ENCODE measurements around the gene GABRD.

The GABRD gene

DNA sequence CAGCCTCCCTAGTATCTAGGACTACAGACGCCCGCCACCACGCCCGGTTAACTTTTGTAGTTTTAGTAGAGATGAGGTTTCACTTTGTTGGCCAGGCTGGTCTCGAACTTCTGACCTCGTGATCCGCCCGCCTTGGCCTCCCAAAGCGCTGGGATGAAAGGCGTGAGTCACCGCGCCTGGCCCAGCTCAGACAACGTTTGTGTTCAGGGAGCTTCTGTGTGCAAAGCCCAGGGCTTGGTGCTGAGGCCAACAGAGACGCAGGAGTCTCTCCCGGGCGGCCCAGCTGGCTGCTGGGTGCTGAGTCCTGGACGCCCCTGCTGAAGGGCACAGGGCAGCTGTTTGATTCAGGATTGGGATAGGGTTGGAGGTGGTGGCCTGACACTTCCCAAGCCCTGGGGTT, 34.1 kb downstream of the GABRD start:
- TF ChIP-seq POLR2AphosphoS5 (IDR thresholded peaks at IDR 0.05; ENCODE audit: low read depth, low read length) (no peak), SIN3A (IDR thresholded peaks at IDR 0.05; ENCODE audit: borderline replicate concordance, insufficient read depth, low read length) (no peak), FOXP2 (optimal IDR thresholded peaks at IDR 0.05; ENCODE audit: borderline replicate concordance, extremely low read depth, extremely low read length, insufficient read depth) (no peak), TAF1 (IDR thresholded peaks at IDR 0.05; ENCODE audit: borderline replicate concordance, insufficient read depth, low read length) (no peak)
- TF ChIP-seq, protein P1, sequence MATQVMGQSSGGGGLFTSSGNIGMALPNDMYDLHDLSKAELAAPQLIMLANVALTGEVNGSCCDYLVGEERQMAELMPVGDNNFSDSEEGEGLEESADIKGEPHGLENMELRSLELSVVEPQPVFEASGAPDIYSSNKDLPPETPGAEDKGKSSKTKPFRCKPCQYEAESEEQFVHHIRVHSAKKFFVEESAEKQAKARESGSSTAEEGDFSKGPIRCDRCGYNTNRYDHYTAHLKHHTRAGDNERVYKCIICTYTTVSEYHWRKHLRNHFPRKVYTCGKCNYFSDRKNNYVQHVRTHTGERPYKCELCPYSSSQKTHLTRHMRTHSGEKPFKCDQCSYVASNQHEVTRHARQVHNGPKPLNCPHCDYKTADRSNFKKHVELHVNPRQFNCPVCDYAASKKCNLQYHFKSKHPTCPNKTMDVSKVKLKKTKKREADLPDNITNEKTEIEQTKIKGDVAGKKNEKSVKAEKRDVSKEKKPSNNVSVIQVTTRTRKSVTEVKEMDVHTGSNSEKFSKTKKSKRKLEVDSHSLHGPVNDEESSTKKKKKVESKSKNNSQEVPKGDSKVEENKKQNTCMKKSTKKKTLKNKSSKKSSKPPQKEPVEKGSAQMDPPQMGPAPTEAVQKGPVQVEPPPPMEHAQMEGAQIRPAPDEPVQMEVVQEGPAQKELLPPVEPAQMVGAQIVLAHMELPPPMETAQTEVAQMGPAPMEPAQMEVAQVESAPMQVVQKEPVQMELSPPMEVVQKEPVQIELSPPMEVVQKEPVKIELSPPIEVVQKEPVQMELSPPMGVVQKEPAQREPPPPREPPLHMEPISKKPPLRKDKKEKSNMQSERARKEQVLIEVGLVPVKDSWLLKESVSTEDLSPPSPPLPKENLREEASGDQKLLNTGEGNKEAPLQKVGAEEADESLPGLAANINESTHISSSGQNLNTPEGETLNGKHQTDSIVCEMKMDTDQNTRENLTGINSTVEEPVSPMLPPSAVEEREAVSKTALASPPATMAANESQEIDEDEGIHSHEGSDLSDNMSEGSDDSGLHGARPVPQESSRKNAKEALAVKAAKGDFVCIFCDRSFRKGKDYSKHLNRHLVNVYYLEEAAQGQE (IDR thresholded peaks at IDR 0.05; ENCODE audit: insufficient read depth in 1 of 2, low read depth in 2 of 2, low read length in 2 of 2), result no peak

DNA sequence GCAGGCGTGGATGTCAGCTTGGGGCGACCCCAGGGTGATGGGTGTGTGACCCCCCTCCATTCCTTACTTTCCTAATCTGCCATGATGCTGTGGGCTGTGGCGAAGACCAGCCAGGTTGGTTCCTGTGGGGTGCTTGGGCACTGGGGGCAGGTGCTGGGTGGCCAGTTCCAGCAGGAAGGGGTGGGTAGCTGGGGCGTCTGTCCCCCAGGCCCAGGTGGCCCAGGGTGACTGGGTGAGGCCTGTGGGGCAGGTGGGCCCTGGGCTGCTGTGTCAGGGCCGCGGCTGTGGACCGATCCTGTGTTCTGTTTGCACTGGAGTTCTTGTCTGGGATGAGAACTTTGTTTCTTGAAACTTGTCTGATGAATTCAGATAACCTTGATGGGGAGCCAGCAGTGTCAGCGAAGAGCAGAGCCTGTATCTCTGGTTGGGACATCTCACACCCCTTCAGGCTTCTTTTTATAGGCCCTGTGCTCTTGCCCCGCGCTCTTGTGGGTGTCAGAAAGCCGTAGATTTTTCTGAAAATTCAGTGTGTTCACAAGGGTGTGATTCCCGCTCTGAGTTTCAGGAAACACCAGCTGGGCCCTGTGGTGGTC, 34.7 kb downstream of the GABRD start:
- TF ChIP-seq, protein P1 (IDR thresholded peaks at IDR 0.05; ENCODE audit: insufficient read depth in 1 of 2, low read depth in 2 of 2, low read length in 2 of 2), result no peak
- TF ChIP-seq POLR2AphosphoS5 (IDR thresholded peaks at IDR 0.05; ENCODE audit: low read depth, low read length) (no peak), TAF1 (IDR thresholded peaks at IDR 0.05; ENCODE audit: borderline replicate concordance, insufficient read depth, low read length) (no peak), FOXP2 (optimal IDR thresholded peaks at IDR 0.05; ENCODE audit: borderline replicate concordance, extremely low read depth, extremely low read length, insufficient read depth) (no peak), SIN3A (IDR thresholded peaks at IDR 0.05; ENCODE audit: borderline replicate concordance, insufficient read depth, low read length) (no peak)

DNA sequence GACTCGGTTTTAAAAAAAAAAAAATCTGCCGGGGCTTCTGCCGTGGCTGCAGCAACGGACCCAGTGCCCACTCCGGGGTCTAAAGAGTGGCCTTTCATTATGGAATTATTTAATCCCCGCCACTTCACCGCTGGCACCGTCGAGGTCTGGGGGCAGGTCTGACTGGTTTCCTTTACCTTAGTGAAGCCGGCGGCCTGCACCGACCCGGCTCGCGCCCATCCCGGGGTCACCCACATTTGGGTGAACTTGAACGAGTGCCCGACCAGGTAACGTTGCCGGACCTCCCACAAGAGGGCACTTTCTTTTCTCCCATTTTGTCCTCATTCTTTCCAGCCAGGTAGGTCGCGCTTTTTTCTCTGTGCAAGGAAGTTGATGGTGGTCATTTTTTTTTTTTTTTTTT, 35.4 kb downstream of the GABRD start:
- TF ChIP-seq TAF1 (IDR thresholded peaks at IDR 0.05; ENCODE audit: borderline replicate concordance, insufficient read depth, low read length), result no peak
- no peak for TF ChIP-seq POLR2AphosphoS5 (IDR thresholded peaks at IDR 0.05; ENCODE audit: low read depth, low read length)
- TF ChIP-seq, protein P1 (IDR thresholded peaks at IDR 0.05; ENCODE audit: insufficient read depth in 1 of 2, low read depth in 2 of 2, low read length in 2 of 2), result no peak
- TF ChIP-seq SIN3A (IDR thresholded peaks at IDR 0.05; ENCODE audit: borderline replicate concordance, insufficient read depth, low read length), result no peak
- TF ChIP-seq FOXP2 (optimal IDR thresholded peaks at IDR 0.05; ENCODE audit: borderline replicate concordance, extremely low read depth, extremely low read length, insufficient read depth), result no peak

DNA sequence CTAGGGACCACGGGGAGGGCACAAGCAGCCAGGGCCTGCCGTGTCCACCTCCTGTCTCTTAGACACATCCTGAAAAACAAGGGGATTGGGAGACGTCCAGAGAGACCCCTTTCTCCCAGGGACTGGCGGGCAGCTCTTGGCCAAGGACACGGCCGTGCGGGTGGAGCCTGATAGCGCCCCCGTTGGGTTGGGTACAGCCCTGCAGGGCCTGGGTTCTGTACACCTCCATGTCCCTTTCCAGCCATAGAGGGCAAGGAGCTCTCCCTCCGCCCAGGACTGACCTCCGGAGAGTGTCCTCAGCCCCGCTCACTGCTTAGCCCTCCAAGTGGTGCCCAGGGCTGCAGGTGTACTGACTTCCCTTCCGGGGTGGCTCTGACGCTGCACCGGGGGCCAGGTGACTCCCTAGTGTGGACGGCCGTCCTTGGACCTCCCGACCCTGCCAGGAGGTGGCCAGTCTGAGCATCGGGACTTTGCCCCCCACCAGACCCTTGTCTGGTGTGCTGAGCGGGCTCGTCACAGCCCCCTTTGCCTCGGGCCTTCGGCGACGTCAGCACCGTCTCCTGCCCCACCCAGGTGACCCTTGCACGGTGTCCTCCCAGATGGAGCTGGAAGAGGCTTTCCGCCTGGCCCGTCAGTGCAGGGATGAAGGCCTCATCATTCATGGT, 36.9 kb downstream of the GABRD start:
- TF ChIP-seq TAF1 (IDR thresholded peaks at IDR 0.05; ENCODE audit: borderline replicate concordance, insufficient read depth, low read length) (no peak), SIN3A (IDR thresholded peaks at IDR 0.05; ENCODE audit: borderline replicate concordance, insufficient read depth, low read length) (no peak), FOXP2 (optimal IDR thresholded peaks at IDR 0.05; ENCODE audit: borderline replicate concordance, extremely low read depth, extremely low read length, insufficient read depth) (no peak), POLR2AphosphoS5 (IDR thresholded peaks at IDR 0.05; ENCODE audit: low read depth, low read length) (no peak)
- TF ChIP-seq, protein P1 (IDR thresholded peaks at IDR 0.05; ENCODE audit: insufficient read depth in 1 of 2, low read depth in 2 of 2, low read length in 2 of 2), result no peak

All from PFSK-1 (cell line).